Fibroblast of pulmonary artery (primary cell): ENCODE results near the gene FSTL3.

ENCODE experiments used
- DNase-seq: peaks from one replicate; pipeline ENCODE4 v3.0.0-alpha.2; 2010; ENCODE audit warnings: low read depth
- H3K4me3 ChIP-seq: replicated peaks from 2 replicates; pipeline ENCODE4 v1.5.1; 2011; ENCODE audit warnings: low read depth, mild to moderate bottlenecking, control low read depth, low read length, moderate library complexity
- TF ChIP-seq, protein P1 (sequence below): IDR thresholded peaks from 2 replicates; pipeline ENCODE4 v1.5.1; 2011; ENCODE audit warnings: mild to moderate bottlenecking, control low read depth, low read length, inconsistent platforms; ENCODE audit errors: missing control alignments

FSTL3 gene

DNA sequence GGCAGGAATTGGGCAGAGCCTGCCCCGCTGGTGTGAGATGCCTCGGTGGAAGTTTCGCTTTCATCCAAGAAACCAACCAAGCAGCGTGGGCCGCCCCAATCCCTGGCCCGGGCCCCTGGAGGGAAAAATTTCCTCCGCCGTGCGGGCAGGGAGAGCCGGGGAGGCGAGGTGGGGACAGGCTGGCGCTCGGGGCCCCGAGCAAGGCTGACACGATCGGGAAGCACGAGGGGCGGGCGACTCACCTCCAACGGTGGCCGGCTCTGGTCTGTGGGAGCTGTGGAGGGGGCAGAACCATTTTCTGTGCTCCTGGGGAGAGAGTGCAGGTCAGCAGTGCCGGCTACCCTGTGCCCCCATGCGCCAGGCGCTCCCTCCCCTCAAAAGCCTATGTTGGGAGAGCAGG lies 24.2 kb upstream of the FSTL3 start:
- H3K4me3 ChIP-seq, result no peak overlapping the region
- TF ChIP-seq, protein P1, sequence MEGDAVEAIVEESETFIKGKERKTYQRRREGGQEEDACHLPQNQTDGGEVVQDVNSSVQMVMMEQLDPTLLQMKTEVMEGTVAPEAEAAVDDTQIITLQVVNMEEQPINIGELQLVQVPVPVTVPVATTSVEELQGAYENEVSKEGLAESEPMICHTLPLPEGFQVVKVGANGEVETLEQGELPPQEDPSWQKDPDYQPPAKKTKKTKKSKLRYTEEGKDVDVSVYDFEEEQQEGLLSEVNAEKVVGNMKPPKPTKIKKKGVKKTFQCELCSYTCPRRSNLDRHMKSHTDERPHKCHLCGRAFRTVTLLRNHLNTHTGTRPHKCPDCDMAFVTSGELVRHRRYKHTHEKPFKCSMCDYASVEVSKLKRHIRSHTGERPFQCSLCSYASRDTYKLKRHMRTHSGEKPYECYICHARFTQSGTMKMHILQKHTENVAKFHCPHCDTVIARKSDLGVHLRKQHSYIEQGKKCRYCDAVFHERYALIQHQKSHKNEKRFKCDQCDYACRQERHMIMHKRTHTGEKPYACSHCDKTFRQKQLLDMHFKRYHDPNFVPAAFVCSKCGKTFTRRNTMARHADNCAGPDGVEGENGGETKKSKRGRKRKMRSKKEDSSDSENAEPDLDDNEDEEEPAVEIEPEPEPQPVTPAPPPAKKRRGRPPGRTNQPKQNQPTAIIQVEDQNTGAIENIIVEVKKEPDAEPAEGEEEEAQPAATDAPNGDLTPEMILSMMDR, result no peak
- DNase-seq, result no peak

DNA sequence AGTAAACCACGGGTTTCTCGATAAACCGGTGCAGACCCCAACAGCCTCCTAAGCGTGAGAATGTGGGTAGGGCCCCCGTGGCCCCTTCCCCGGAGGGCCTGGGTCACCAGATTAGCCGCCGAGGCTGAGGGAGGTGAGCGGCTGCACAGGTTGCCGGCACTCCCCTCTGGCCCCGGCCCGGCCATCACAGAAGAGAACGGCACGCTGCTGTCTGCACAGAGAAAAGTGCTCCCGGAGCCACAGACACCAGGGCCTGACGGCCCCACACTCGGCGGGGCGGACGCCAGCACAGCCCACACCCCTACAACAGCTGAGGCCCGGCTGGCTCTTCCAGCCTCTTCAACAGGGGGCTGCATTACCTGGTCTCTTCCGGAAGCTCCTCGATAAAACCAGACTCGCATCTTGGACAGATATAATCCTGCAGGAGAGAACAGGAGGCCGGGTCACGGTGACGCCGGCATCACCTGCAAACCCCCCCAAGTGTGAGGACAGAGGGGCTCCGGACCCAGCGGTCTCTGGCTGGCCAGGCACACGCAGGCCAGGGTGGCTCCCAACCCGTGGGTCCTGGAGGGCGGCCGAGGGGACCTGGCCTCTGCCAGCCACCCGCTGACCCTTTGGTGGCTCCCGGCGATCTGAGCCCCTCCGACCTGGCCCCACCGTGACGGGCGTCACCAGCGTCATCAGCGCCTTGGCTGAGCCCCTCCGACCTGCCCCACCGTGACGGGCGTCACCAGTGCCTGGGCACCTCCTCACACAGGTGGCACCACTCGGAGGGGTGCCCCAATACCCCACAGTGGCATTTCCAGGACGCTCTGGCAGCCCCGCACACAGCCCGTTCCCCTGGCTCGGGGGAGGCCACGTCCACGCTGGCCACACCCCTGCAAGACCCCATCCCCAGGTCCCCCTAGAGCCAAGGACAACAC lies 23.5 kb upstream of the FSTL3 start:
- TF ChIP-seq, protein P1, result no peak
- no peak overlapping the region for H3K4me3 ChIP-seq
- DNase-seq, result no peak

DNA sequence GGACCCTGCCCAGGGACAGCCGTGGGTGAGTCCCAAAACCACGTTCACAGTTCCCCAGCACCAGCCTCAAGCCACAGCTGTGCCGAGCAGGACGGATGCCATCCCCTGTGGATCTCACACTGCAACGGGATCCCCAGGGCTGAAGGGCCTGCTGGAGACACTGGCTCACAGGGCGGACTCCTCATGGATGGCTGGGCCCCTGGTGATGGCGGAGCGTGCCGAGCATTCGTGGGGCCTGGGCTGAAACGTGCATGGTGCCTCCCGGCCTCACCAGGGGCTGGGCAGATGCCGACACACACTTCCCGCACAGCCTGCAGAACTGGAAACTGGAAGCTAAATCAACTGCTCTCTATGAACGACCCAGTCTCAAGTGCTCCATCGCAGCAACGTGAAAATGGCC lies 22.8 kb upstream of the FSTL3 start:
- TF ChIP-seq, protein P1, result no peak

DNA sequence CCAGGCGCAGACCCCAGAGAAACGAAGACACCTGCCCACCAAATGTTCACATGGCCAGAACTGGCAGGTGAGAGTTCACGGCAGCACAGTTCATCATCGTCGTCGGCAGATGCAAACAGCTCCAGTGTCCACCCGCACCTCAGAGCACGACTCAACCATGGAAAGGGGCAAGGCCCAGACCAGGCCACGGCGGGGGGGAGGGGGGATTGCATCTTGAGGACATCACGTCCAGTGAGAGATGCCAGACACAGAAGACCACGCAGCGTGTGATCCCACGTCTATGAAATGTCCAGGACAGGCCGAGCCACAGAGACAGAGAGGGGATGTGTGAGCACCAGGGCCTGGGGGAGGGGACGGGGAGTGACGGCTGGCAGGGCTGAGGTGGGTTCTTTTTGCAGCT lies 20.5 kb upstream of the FSTL3 start:
- no peak for DNase-seq
- no peak overlapping the region for H3K4me3 ChIP-seq
- TF ChIP-seq, protein P1, result no peak

More for the DNA sequence above, 22.8 kb upstream of the FSTL3 start:
- DNase-seq, result no peak
- H3K4me3 ChIP-seq, result no peak overlapping the region

DNA sequence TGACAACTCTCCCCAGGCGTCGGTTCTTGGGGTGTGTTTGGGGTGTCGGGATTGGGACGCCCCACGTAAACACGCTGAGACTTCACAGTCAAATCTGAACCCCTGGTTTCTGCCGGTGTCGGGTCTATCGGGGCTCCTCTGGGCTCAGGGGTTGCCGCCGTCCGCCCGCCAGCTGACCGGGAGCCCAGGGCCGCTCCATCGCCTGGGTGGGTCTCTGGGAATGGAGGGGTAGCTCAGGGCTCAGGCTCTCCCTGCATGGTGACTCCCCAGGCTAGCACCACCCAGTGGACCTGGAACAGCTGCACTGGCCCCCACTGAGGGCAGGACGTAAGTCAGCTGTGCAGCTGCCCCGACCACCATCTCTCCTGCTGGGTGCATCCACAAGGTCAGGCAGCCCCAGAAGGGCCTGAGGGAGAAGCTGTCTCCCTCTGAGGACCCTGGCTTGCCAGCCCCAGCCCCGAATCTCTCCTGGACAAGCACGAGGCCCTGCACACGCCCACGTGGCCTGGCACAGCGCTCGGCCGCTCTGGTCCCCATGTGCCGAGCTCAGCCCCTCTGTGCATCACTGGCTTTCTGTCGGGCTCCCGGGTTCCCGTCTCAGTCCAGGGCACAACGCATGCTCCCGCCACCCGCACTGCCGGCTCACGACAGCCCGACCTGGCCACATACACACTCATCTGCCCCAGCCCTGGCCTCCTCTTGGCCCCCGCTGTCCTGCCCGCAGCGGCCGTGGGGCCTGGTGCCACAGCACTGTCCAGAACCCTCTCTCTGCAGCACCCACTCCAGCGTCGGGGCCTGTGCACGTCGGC lies 19.2 kb upstream of the FSTL3 start:
- no peak overlapping the region for H3K4me3 ChIP-seq
- no peak for DNase-seq
- TF ChIP-seq, protein P1, result no peak

DNA sequence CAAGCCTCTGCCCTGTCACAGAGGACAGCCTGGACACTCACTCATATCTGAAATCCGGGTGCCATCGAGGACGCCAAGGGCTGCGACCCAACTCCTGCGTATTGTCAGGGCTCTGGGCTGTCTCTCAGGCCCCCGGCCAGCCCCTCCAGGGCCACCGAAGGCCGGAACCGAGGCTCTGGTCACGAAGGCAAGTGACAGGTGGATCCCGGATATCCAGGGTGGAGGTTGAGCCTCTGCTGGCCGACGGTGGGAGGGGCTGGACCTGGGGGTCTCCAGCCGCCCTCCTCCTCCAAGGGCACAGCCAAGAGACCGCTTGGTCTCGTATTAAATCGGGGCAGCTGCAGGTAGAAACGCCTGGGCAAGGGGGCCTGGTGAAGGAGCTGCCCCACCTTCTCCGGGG lies 18.6 kb upstream of the FSTL3 start:
- TF ChIP-seq, protein P1, result no peak
- no peak overlapping the region for H3K4me3 ChIP-seq
- no peak for DNase-seq
